ENCODE measurements around the gene LGI4.

DNA sequence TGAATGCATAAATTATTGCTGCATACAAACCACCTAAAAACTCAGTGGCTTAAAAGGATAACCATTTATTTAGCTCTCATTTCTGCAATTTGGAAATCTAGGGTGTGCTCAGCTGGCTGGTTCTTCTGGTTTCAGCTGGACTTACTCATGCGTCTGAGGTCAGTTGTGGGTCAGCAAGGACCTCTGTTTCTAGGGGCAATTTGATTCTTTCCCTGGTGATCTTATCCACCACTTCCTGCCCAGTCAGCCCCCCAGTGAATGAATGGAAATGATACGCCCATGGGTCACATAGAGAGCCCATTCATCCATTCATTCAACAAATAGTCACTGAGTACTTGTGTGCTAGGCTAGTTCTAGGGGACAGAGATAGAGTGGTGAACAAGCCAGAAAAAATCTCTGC, 29.6 kb upstream of the LGI4 start:
- TF ChIP-seq, protein P1, sequence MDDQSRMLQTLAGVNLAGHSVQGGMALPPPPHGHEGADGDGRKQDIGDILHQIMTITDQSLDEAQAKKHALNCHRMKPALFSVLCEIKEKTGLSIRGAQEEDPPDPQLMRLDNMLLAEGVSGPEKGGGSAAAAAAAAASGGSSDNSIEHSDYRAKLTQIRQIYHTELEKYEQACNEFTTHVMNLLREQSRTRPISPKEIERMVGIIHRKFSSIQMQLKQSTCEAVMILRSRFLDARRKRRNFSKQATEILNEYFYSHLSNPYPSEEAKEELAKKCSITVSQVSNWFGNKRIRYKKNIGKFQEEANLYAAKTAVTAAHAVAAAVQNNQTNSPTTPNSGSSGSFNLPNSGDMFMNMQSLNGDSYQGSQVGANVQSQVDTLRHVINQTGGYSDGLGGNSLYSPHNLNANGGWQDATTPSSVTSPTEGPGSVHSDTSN (IDR thresholded peaks at IDR 0.05), result no peak
- no peak for TF ChIP-seq ZSCAN20 (CRISPR knock-in tag; IDR thresholded peaks at IDR 0.05)

Measured in A549 (cell line).